HG03432 (cell line): Measurements from ENCODE around the gene ADNP2.
"Not testable (repeated sequence)": the region's sequence is repeated elsewhere in the genome, so short reads cannot be mapped to it uniquely, and the experiment has no call there.

Experiments
- ATAC-seq: cut with Tn5 transposase; IDR thresholded peaks from one replicate; pipeline ENCODE4 v1.9.1; 2021; ENCODE audit warnings: mild to moderate bottlenecking, moderate library complexity; ENCODE audit not compliant: unreplicated experiment

Gene ADNP2

GRCh38 chr18:80145196-80145804 is 36.2 kb downstream of the ADNP2 start:
- ATAC-seq: no peak

- peak; percentile 39 for ATAC-seq
These were observed 38.0 kb downstream of the ADNP2 start for GRCh38 chr18:80147037-80147417.

GRCh38 chr18:80147418-80148325 is 38.6 kb downstream of the ADNP2 start:
- peak; percentile 84 for ATAC-seq

- no peak for ATAC-seq
These were observed 39.5 kb downstream of the ADNP2 start for GRCh38 chr18:80148326-80149199.

- no peak for ATAC-seq
These were observed 40.6 kb downstream of the ADNP2 start for GRCh38 chr18:80149667-80150066.

GRCh38 chr18:80154293-80154692 is 45.2 kb downstream of the ADNP2 start:
- peak; percentile 72 for ATAC-seq

- ATAC-seq: peak; percentile 44
These were observed 48.8 kb downstream of the ADNP2 start for GRCh38 chr18:80157708-80158343.

- no peak for ATAC-seq
These were observed 49.3 kb downstream of the ADNP2 start for GRCh38 chr18:80158365-80158764.

- ATAC-seq: peak; percentile 55
These were observed 50.9 kb downstream of the ADNP2 start for GRCh38 chr18:80159713-80160636.

GRCh38 chr18:80161781-80162417 is 52.8 kb downstream of the ADNP2 start:
- ATAC-seq: no peak

- ATAC-seq: no peak
These were observed 54.1 kb downstream of the ADNP2 start for GRCh38 chr18:80163183-80163582.

- ATAC-seq: not testable (repeated sequence)
These were observed 55.8 kb downstream of the ADNP2 start for GRCh38 chr18:80164727-80165355.

- no peak for ATAC-seq
These were observed 57.2 kb downstream of the ADNP2 start for GRCh38 chr18:80166240-80166639.

- ATAC-seq: no peak
These were observed 57.7 kb downstream of the ADNP2 start for GRCh38 chr18:80166725-80167124.

GRCh38 chr18:80167331-80167730 is 58.3 kb downstream of the ADNP2 start:
- no peak for ATAC-seq

GRCh38 chr18:80167931-80168330 is 58.9 kb downstream of the ADNP2 start:
- no peak for ATAC-seq

- no peak for ATAC-seq
These were observed 59.3 kb downstream of the ADNP2 start for GRCh38 chr18:80168346-80168745.

GRCh38 chr18:80168982-80169381 is 59.9 kb downstream of the ADNP2 start:
- ATAC-seq: no peak

GRCh38 chr18:80169607-80170006 is 60.5 kb downstream of the ADNP2 start:
- no peak for ATAC-seq
